NK-92 treated with Interleukin-12 subunit alpha and Interleukin-12 subunit beta, amount 100 ng/mL, for 24 hours (cell line): Measurements from ENCODE around the gene RUNX2.

Source experiments
- DNase-seq: peaks from one replicate; lab custom pipeline; 2025; lab: John Stamatoyannopoulos, UW

RUNX2 gene

DNA sequence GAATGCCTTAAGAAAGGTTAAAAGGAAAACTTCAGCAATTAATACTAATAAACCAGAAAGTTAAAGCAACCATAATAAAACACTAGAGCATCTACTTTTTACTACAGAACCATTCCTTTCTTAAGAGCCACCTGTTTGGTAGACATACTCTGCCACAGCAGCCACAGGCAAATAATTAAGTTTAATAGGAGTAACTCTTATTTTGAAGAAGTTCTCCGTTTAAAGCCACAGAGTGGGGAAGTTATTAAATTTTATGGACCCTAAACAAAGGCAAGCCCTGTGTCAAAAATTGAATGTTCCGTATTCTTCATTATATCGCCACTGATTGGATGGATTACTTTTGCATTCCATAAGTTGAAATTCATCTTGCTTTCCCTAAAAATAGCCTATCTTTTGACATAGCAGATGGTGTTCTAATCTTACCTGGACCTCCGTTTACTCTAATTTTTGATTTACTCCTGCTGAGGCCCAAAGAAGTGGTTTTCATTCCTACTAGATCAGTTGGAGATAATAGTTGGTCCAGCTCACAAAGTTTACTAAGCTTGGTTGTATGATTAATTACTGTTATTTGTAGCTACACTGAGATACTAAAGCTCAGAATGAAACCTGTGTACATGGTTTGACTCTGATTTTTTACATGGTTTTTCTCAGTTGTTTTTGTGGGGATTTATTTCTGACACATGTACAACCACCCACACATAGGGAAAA is 190.0 kb downstream of the RUNX2 start:
- no peak for DNase-seq

DNA sequence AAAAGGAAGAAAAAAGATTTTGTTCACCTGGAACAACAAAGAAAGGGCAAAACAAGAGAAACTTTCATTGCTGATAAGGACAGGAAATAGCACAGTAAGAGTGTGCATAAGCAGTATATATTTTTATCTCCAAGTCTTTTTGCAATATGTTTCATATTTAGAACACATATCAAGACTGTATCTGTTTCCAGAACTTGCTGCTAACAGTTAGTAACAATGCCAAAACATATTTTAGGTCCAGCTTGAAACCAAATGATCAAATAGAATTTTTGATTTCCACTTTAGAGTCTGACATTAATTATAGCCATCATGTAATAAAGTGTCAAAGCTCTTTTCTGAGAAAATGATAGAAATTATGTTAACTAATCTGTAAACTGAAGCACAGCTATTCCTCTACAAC is 193.1 kb downstream of the RUNX2 start:
- no peak for DNase-seq

DNA sequence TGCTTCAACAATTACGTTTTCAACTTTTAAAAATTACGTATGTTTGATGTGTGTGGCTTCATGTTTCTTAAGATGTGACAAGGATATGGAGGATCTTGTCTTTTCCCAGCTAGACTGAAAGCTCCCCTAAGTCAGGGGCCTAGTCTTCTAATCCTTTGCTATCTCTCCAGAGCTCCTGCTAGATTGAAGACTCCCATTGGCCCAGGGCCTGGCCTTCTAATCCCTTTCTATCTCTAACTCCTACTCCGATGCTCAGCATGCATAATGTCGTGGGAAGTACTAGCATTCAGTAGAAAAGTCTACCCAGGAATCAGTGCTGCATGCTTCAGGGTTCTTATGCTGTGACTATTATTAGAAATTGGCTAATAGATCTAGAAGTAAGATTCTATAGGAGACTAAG is 194.4 kb downstream of the RUNX2 start:
- no peak for DNase-seq

DNA sequence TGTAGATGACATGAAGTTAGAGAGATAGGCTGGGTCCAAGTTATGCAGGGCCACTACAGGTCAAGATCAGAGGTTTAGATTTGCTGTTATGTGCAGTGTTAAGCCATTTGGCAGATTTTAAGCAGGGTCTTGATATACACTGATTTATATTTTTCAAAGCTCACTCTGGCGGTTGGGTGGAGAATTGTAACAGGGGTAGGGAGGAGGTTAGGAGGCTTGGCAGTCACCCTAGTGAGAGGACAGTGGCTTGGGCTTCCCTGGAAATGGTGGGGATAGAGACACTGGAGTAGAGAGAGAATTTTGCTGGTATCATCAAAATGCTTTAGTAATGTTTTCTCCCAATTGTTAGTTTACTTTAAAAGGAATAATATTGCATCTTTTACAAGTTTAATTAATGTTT is 199.1 kb downstream of the RUNX2 start:
- no peak for DNase-seq

DNA sequence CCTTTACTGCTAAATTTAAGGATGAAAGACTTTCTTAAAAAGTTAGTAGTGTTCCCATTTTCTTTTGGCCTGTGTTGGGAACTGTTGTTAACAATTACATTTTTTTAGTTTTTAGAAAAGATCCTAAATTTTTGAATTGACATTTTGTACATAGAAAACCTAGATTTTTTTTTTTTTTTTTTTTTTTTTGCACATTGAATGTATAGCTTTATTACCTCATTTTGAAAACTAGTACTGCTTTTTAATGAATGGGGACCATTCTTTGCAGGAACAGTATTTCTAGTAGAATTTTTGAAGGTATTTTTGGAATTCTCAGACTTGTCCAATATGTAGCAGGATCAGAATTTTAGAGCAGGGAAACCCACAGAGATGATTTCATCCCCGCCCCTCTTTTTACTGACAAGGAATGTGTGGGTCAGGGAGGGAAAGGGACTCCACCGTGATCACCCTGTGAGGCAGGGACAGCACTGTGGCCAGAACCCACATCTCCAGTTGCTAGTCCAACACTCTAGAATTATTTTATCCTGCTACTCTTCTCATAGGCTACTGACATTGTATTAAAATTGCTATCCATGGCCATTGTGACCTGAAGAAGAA is 204.0 kb downstream of the RUNX2 start:
- no peak for DNase-seq

DNA sequence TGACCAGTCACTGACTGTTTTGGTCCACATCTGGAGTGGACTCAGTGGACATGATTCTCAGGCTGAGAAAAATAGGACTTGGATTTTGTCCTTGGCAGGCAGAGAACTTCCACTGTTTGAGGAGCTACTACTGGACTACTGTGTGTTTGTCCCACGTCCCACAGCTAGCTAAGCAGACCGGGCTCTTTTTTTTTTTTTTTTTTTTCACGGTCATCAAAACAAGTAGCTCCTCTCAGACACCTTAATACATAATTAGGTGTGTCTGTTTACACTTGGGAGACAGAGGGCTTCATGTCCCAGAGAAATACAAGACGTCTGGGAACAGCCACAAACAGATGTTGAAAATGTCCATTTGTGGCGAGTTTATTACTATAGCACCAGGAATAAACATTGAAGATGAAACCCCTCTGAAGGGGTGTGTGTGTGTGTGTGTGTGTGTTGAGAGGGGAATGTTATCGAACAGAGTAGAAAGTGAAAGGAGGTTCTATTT is 204.6 kb downstream of the RUNX2 start:
- DNase-seq: no peak

DNA sequence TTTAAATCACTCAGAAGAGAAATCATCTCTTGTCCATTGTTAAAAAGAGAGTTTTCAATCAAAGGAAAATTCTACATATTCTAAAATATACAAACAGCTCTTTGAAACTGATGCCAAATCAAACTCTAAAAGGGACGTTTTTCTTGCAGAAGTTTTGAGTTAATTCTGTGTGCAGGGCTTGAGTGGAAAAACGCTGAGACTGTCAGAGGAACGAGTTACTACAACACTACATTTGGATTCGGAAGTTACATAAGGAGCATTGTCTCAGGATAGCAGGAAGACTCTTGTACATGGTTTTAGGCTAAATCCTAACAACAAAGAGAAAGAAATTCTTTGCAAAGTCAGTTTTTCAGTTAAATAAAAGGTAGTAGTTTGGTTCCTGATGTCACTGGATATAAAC is 205.3 kb downstream of the RUNX2 start:
- DNase-seq: no peak

DNA sequence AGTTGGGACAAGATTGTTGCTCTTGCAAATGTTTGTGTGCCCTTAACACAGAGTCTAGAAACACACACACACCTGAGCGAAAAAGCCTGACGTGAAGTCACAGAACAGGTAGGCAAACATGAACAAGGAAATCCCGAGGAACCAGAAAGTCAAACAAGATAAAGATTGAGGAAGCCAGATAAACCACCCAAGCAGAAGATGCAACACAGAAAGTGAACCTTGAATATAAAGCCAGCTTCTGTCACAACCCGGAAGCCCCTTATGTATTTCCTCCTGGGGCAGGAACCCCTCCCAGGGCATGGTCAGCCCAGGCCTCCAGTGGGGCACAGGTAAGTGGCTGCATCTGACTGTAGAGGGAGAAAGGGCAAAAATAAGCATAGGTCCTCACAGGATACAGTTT is 207.8 kb downstream of the RUNX2 start:
- DNase-seq: no peak

DNA sequence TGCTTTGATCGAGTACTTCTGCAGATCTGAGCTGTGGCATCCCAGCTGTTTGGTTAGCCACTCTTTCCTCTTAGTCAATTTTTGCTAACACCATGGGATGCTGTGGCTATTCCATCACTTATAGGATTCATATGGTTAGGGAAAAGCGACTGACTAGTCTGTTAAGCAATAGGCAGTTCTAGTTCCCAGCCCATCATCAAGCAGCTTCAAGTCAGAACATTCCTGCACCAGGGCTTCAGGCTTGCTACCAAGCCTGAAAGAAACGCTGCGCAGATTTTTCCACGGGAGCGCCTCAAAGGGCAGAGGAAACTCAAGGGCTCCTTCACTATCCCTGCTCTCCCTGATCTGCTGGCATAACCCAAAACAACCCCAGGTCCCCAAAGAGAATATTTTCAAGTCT is 209.4 kb downstream of the RUNX2 start:
- DNase-seq: no peak

DNA sequence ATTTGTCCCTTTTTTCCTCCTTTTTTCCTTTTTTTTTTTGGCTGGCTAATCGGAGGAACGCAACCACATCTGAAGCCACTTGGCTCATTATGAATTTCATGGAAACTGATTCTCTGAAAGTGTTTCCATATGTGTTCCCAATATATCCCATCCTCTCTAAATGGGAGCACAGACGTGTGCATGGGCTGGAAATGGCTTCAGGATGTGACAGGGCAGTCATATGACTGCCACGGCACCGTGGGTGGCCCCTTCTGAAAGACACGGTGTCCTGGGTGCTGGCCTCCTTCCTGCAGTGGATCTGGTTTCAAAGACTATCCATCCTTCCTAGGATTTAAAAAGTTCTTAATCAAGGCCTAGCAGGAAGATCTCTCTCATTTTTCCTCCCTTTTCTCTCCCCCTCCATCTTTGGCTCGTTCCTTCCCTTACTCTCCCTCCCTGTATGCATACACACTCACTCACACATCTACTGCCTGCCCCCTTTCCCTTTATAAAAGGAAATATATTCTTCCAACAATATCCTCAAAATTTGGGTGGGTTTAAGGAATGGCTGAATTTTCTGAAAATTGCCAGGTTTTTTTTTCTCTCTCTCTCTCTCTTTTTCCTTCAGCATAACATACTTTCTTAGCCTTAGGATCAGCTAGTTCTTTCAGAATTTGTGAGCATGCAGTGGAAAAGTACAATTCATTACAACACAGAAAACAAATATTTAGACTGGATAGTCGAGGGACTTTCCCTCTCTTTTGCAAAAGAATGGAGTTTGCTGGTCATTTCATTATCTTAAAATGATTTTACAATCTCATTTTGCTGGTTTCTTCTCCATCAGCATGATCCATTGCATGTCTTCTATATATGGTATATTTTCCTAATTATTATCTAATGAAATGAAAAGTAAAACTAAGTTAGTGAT is 210.8 kb downstream of the RUNX2 start:
- no peak for DNase-seq

DNA sequence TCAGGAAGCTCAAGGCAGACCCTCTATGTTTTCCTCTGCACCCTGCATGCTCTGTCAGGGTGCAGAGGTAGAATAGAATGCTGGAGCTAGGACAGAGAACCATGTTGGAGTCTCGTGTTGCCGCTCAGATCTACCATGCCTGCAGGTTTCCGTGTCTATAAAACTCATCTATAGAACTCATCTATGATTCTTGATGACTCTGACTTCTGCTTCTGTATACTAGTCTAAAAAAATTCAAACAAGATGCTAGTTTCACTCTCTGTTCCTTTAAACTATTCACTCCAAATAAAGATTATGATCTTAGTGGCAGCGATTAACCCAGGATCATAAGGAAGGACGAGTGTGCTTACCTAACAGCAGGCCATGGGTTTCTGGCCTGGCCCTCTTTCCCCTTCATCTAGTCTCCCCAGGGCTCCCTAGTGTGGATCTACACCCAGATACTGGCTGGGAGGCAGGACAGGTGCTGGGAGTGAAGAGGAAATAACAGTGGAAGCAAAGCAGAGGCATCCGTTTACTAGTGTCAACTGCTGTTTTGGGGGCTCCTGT is 212.3 kb downstream of the RUNX2 start:
- no peak for DNase-seq

DNA sequence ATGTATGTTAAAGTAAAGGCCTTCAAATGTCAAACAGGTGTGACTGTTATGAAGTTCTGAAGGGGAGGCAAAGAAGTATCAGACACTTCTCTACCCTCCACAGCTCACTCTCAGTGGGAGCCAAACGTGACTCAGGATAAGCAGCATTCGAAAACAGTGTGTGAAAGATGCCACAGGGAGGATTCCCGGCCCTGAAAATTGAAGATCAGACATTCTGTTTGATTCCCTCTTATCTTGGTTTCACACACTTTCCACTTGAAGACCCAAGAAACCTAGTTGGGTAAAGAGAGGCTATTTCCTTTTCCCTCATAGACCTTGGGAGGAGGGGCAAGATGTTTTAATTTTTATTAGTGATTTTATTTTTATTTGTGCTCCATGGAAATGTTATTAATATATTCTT is 213.8 kb downstream of the RUNX2 start:
- DNase-seq: no peak

DNA sequence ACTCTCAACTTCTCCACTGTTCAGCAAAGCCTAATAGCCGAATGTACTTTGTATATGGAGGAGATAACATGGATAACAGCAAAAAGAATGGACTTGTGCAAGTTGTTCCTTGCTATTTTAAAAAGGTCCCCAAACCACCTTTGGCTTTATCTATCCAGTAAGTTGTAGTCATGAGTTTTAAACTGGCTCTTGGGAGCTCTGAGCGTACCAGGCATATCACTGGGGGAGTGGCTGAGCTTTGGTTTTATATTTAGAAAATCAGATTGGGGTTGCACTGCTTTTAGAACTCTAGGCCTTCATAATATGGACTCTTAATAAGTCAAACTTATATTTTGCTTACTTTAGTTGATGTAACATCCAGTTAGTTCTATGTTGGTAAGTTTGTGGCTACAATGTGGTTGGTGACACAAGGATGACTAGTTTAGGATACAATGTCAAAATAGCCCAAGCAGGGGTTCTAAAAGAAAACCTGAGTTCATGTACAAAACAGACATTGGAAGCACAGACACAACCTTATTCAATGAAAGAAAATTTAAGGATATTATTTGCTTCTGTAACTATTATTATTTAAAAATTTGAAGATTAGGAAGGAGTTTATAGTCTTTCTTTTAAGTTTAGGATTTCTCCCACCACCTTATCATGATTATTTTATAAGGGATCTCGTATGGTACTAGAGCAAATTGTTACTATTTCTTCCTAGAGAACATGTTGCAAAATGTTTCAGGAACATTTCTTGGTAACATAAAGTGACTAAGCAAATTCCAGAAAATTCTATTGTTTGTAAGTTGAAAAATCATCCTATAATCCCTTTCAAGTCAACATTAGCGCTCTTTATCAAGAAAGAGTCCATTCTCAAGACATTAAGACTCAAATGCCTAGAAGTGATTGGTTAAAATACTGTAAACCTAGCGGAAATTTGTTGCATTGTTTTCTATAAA is 215.4 kb downstream of the RUNX2 start:
- no peak for DNase-seq

DNA sequence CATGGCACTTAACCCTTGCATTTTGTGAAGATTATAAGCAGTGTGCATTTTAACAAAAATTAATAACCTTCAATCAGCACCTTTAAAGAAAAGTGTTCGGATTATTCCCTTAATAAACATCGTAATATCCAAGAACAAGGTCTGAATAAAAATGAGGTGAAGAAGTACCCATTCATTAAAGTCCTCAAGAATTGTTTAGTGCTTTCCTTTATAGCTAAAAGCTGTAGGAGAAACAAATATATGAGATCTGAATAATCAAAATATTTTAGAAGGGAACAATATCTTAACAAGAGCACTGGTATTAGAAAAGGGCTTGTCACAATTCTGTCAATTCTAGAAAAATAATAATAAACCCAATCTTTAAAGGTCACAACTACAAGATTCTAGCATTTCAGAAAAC is 217.3 kb downstream of the RUNX2 start:
- no peak for DNase-seq

DNA sequence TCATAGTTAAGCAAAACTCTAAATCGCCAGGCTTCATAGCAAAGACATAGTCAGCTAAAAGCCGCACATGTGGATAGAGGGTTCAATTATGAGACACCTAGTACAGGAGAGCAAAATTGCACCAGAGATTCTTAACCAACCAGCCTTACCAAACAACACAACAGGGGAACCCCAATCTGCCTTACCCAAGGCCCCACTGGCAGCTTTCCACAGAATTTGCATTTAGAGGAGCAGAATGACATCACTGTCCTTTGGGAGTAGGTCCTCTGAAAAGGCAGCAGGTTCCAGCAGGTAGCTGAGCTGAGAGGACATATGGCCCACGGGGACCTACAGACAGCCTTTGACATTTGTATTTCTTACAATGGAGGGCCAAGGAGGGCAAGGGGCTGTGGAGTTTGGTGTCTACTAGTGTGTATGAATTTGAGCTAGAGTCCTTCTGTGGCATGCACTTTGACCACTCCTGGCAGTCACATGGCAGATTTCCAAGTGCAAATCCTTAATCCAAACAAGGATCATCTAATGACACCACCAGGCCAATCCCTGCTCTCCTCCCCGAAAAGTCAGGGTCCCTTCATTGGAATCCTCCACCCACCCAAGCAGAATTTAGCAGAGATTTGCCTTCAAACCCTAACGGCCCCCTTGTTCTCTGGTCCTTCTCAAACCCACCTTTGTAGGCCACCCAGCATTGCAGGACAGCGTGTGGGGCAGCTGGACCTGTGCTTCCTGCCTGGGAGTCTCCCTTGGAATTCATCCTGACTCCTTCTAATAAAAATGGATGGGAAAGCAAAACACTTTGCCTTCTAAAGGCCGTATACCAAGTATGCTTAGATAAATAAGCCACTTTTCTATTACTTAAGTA is 220.8 kb downstream of the RUNX2 start:
- DNase-seq: no peak

DNA sequence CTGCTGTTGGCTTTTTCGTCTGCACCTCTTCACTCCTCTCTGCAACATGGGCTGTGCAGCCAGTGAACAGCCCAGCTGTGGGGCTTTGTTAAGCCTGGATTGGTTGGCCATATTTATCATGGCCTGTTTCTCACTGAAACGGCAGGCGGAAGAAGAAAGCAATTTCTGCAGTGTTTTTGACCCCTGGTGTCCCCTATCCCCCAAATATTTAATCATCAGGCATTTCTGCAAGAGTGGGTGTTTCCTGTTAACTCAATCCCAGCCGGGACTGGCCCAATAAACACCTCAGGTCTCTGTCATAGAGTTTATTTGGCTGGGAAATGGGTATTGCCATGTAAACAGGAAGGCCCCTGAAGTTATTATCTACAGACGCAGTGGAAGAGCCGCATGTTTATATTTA is 224.4 kb downstream of the RUNX2 start:
- DNase-seq: no peak

DNA sequence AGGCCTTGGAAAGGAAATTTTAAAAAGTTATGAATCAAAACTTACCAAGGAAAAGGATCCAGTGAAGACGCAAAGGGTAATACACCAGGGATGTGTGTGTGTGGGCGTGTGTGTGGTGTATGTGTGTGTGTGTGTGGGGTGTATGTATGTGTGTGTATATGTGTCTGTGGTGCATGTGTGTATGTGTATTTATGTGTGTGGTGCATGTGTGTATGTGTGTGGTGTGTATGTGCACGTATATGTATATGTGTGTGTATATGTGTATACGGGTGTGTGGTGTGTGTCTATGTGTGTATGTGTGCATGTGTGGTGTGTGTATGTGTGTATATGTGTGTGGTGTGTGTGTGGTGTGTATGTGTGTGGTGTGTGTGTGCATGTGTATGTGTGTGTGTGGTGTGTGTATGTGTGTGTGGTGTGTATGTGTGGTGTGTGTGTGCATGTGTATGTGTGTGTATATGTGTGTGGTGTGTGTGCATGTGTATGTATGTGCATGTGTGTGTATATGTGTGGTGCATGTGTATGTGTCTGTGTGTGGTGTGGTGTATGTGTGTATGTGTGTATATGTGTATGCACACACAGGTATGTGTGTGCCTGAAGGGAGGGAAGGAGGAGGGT is 225.7 kb downstream of the RUNX2 start:
- no peak for DNase-seq

DNA sequence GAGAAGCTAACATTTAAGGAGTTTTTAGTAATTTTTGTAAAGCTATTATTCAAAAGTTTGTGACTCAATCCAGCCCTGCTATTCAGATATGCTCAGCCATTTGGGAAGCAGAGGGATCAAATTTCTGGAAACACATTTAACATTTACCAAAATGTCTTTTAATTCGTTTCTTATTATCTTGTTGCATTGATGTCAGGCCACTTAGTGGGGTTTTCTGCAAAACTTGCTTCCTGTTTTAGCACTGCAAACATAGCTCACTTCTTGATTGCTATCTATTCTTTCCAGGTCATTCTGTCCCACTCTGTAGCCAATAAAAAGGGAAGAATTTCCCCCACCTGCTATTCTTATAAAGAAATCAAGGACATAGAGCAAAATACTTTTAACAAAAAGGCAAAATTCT is 226.5 kb downstream of the RUNX2 start:
- no peak for DNase-seq

DNA sequence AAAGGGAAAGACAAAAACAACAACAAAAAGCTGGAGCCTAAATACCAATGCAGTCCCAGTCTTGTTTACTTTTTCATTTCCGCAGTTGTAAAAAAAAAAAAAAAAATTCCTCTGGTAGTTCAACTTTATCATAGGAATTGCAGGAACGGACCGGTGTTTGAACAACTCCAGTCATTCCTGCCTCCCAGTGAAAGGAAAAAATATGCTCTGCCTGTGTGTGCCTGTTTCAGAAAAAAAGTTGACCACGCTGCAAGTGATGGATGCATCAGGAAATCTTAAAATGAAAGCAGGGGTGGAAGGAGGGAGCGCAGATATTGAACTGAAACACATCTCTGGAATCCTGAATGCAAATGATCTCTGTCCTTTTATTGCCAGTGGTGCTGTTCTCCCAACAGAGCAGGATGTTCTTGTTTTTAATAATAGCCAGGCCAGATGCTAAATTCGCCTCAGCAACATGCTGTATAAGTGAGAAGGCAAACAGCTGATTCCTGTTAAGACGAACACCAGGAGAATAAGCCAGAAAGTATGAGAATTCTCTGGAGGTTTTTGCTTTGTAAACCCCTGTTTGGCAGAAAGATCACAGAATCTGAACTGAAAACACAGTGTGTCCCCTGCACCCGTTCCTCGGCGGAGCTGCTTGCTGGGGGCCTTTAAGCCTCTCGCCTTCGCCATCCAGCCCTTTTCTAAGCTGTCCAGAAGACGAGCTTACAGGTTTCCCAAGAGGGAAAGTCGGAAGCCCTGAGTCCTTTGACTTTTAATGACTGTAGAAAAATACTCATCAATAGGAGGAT is 228.0 kb downstream of the RUNX2 start:
- no peak for DNase-seq
